22Rv1 (cell line): Measurements from ENCODE around the gene WFDC11.

ENCODE experiments used
- ZFX ChIP-seq: fragments of 450-650 bp; IDR thresholded peaks from 2 replicates; pipeline ENCODE4 v1.6.1; 2017; ENCODE audit warnings: antibody characterized with exemption, borderline replicate concordance
- TF ChIP-seq, protein P1 (sequence below): fragments of 450-650 bp; IDR thresholded peaks from 2 replicates; pipeline ENCODE4 v1.5.1; 2017; ENCODE audit warnings: mild to moderate bottlenecking

DNA sequence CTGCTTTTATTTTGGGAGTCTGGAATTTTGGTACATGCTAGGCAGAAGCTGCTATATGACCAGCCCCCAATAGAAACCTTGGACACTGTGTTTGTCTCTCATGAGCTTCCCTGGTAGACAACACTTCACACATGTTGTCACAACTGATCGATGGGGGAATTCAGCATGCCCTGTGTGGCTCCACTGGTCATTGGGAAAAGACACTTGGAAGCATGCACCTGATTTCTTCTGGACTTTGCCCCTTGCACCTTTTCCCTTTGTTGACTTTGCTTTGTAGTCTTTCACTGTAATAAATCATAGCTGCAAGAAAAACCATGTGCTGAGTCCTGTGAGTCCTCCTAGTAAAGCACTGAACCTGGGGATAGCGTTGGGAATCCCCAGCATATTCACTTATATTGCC lies 48.4 kb downstream of the WFDC11 start:
- TF ChIP-seq, protein P1, sequence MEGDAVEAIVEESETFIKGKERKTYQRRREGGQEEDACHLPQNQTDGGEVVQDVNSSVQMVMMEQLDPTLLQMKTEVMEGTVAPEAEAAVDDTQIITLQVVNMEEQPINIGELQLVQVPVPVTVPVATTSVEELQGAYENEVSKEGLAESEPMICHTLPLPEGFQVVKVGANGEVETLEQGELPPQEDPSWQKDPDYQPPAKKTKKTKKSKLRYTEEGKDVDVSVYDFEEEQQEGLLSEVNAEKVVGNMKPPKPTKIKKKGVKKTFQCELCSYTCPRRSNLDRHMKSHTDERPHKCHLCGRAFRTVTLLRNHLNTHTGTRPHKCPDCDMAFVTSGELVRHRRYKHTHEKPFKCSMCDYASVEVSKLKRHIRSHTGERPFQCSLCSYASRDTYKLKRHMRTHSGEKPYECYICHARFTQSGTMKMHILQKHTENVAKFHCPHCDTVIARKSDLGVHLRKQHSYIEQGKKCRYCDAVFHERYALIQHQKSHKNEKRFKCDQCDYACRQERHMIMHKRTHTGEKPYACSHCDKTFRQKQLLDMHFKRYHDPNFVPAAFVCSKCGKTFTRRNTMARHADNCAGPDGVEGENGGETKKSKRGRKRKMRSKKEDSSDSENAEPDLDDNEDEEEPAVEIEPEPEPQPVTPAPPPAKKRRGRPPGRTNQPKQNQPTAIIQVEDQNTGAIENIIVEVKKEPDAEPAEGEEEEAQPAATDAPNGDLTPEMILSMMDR = no peak
- TF ChIP-seq ZFX = no peak
